NCI-H1105 (cell line): ENCODE results near the gene PLXNA4.

Experiments used
- DNase-seq: peaks from one replicate; lab custom pipeline; 2025; lab: John Stamatoyannopoulos, UW

PLXNA4 gene

DNA sequence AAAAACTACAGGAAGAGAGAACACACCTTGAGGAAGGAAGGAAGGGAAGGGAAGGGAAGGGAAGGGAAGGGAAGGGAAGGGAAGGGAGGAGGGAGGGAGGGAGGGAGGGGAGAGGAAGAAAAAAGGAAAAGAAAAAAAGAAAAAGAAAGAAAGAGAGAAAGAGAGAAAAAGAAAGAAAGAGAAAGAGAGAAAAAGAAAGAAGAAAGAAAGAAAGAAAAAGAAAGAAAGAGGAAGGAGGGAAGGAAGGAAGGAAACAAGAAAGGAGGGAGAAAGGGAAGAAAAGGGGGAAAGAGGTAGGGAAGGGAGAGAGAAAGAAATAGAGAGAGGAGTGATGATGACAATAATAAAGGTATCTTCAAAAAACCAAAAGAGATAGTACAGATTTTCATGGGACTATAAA is 12.3 kb upstream of the PLXNA4 start:
- no peak for DNase-seq

GRCh38 chr7:132584796-132585494 is 8.7 kb upstream of the PLXNA4 start:
- no peak for DNase-seq

DNA sequence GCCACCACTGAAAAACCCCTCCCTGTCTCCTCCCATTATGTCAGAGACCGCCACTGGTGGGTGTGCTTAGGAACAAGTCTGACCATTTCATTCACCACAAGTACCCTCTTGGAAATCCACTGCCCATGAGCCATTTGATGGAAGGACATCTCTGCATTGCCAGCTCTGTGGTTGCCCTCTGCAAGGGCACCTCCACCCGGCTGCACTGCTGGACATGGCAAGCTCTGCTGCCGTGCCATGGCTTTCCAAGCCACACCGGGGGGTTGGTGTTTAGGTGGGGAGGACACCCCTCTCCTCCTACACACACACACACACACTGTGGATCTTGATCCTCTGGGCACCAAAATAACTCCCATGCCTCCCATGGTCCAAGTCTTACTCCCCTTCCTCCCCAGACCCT is 5.2 kb upstream of the PLXNA4 start:
- DNase-seq: no peak

DNA sequence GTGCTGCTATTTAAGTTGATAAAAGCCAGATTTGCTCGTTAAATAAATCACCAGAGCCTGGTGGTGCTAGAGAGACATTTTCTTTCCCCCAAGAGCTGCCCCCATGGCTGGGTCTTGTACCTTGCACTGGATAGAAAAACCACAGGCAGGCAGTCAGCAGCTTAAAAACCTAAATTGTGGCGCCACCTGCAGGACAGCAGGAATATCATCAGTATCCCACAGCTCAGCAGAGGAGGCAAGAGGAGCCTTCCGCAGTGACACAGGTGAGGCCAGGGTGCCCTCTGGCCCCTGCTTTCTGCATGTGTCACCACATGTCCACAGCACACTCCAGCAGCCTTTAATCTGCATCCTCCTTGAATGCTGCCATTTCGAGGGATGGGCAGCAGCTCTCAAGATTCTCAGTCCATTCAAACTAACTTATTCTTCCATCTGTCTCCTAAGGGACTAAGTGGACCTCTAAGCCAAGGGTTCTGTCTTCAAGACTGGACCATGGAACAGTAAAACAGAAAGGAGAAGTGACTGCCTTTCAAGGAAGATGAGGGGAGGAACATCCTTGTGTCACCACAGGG is 4.5 kb upstream of the PLXNA4 start:
- DNase-seq: peak; percentile 81

DNA sequence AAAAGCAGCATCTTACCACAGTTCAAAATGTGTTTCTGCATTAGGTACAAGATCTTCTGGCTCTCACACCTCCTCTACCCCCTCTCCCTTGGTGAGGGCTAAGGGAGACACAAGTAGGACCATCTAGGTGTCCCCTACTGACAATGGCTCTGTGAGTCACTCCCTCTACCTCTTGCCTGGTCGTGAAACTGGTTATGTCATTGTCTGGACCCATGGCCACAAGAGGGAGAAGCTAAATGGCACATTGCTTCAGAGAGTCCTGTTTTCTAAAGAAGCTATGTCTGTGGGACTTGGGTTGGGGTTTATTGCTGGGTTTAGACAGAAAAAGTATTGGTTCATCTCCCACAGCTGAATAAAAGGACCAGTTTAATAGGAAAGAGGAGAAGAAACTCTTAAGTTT is 4.0 kb upstream of the PLXNA4 start:
- DNase-seq: no peak

GRCh38 chr7:132579260-132579899 is 3.1 kb upstream of the PLXNA4 start:
- DNase-seq: no peak

GRCh38 chr7:132578826-132579225 is 2.6 kb upstream of the PLXNA4 start:
- no peak for DNase-seq

- DNase-seq: no peak
These were observed 1.7 kb upstream of the PLXNA4 start for GRCh38 chr7:132578050-132578370.

DNA sequence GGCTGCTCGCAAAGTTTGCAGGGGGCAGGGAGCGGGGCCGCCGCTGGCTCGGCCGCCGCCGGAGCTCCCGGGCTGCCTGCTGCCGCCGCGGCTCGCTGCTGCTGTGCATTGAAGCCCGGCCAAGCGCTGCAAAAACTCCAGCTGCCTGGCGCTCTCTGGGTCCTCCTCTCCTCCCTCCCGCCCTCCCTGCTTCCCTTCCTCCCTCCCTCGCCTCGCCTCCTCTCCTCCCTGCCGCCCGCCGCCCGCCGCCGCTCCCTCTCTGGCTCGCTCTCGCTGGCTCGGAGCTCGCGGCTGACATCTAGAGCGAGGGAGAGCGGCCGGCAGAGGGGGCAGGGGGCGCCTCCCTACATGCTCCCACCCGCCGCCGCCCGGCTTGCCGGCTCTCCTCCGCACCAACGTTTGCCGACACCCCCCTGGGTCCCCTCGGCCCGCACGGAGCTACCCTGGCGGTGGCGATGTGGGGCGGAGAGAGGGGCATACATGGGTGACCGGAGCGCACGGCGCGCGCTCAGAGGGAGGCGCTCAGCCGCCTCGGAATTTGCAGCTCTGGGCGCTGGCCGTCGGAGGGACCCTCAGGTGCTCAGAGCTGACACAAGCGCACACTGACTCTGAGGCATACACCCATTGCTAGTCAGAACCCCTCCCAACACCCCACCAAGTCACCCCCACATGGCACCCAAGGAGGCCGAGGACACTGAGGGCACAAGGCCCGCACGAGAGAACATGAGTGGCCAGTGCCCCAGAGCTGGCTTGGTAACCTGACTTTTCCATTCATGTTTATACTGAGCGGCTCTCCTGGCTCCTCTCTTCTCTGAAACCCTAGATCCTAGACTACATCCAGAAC is 1.2 kb upstream of the PLXNA4 start:
- peak; percentile 81 for DNase-seq

DNA sequence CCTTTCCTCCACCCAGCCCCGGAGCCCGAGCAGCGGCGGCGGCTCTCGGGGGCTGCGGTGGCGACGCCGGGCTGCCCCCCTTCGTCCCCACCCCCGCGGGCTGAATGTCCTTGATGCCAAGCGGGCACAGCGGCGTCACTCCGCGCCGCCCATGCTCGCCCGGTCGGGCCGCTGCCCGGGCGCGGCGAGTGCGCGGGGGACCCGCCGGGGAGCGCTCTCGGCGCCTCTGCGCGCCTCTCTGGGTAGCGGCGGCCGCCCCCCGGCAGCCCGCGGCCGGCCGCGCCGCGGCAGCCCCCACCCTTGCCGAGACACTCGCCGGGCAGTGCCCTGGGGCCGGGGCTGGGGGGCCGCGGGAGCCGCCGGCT is 433 bp upstream of the PLXNA4 start:
- no peak for DNase-seq

DNA sequence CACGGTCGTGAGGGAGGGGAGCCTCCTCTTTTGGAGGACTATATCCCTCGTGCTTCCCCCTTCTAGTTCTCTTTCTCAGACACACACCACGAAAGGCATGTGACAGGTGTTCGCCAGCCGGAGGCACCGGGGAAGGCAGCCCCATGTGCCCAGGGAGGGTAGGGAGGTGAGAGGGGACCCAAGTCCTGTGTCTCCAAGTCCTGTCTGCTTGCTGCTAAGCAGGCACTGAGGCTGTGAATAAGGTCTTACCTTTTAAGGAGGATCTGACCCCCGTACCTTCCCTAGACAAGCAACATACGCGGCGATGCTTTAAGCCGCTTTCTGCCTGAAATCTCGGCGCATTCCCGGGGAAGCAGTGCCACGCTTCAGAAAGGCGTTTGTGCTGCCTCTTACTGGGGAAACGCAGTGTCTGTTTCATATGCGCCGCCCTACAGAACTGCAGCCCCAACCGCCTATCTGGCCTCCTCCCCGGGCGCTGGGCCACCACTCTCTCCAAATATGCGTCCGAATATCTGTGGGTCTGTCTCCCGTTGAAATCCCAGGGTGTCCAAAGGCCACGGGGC is 770 bp downstream of the PLXNA4 start:
- peak; percentile 34 for DNase-seq

DNA sequence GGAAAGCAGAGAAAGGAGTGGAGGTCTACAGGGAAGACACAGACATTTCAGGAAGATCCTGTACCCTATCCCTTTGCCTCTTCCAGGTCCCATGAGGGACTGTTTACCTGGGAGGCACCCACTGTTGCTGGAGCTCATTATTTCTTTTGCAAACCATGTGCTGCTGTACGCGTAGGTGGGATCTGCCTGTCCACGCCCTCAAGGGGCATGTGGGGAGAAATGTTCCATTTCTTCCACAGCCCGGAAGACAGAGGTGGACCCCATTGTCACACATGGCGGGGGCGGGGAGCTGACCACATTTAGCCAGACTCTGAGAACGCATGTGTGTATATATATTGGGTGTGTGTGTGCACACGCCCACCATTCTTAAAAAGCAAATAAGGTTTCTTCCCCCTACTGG is 2.0 kb downstream of the PLXNA4 start:
- DNase-seq: no peak

DNA sequence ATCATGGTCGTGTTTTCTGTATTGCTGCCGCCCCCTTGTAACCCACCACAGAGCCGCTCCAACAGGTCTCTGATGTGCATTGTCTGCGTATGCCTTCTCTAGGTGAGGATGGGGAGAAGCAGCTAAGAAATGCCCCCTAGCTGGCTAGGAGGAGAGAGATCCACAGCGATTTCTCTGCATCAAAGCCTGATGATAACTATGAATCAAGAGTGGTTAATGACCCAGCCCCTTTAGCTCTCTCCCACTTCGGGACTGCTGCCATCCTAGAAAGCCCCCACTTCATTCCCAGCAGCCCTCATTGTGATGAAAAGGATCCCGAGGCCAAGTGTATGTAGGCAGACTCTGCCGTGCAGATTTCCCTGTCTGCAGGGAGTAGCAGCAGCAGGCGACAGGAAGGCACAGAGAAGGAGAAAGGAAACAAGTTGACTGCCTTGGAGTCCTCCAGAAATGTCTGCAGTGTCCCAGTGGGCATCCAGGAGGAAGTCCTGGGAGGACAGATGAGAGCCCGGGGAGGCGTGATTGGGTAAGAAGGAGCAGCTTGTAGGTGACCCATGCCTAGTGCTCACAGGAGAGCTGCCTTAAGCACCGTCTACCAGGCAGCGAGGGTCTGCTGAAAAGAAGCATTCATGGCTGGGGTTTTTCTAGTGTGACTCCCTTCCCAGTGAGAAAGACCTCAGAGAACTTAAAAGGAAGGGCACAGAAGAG is 2.9 kb downstream of the PLXNA4 start:
- no peak for DNase-seq

DNA sequence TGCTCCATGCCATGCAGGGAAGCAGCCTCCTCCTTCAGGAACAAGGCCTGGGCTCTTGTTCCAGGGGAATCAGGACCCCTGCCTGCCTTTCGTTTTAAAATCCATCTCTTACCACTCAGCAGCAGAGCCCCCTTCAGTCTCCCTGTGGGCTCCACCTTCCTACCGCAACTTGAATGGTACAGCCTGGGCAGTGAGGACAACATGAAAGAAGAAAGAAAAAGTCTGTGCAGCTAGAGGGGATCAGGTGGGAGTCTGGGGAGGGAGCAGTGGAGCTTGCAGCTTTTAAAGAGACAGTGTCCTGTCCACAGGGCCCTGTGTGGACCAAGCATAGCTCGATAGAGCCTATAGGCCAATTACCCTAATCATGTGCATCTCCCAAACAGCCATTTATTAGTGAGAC is 3.7 kb downstream of the PLXNA4 start:
- DNase-seq: no peak

DNA sequence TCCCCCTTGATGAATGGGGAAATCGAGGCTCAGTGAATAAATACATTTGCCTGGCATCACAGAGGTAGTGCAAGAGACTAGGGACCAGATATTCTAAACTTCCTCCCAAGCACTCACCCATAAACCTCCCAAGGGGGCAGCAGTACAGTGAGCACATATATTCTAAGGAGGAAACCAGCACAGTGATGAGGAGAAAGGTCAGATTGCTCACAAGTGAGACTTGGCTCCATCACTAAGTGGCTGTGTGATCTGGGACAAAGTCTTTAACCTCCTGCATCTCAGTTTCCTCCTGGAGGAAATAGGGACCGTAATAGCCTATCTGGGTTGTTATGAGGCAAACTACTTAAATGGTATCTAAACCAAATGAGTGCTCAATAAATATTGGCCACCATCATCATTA is 4.3 kb downstream of the PLXNA4 start:
- no peak for DNase-seq

GRCh38 chr7:132569884-132570614 is 6.2 kb downstream of the PLXNA4 start:
- DNase-seq: no peak

GRCh38 chr7:132568962-132569361 is 7.3 kb downstream of the PLXNA4 start:
- DNase-seq: no peak

DNA sequence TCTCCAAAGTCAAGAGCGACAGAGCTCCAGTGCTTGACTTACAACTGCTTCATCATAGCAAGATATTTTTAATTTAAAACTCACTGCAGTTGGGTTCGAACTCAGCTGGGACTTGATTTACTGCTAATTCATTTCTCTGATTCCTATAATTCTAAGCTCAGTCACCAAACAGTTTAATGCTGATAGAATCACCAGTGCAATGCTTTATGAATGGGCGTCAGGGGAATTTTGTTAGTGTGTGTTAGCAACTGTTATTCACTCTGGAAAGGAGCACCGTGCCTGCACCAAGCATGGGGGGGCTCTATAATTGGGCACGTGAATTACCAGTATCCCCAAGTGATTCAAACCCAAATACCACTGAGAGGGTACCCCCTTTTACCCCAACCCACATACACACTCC is 10.4 kb downstream of the PLXNA4 start:
- DNase-seq: no peak

GRCh38 chr7:132565441-132565840 is 10.8 kb downstream of the PLXNA4 start:
- no peak for DNase-seq

DNA sequence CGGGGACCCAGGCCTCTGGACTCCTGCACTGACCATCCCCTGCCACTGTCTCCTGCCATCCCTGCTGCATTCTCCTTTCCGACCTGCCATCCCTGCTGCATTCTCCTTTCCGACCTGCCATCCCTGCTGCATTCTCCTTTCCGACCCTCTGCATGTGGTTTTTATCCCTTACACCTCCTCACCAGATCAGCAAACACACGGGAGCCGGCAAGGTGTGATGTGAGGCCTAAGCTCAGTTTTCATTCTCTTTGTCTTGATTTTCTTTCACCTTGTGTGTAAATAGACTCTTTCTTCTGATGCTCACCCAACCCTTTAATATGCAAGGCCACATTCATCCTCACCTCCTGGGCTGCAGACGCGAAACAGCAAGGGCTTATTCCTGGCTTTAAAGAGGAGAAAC is 11.4 kb downstream of the PLXNA4 start:
- no peak for DNase-seq

- DNase-seq: no peak
These were observed 12.2 kb downstream of the PLXNA4 start for GRCh38 chr7:132564090-132564489.
